Mucosa of rectum (tissue), 2 donors: Measurements from ENCODE around the gene ZP4.

ENCODE experiments used
- H3K27ac ChIP-seq, 2 donors: one replicate each; pipeline ENCODE4 v1.7.0; 2013; ENCODE audit warnings: inconsistent platforms in 2 of 2, low read depth in 2 of 2, low read length in 2 of 2
- H3K27me3 ChIP-seq, 2 donors: one replicate each; pipeline ENCODE4 v1.7.0; 2013; ENCODE audit warnings: low read length in 2 of 2; ENCODE audit not compliant: control insufficient read depth in 2 of 2, insufficient read depth in 2 of 2
- H3K36me3 ChIP-seq, 2 donors: one replicate each; pipeline ENCODE4 v1.7.0; 2013; ENCODE audit warnings: low read length in 2 of 2; ENCODE audit not compliant: control insufficient read depth in 2 of 2, insufficient read depth in 2 of 2
- H3K4me1 ChIP-seq, 2 donors: one replicate each; pipeline ENCODE4 v1.7.0; 2013; ENCODE audit warnings: low read length in 2 of 2, mild to moderate bottlenecking in 1 of 2; ENCODE audit not compliant: control insufficient read depth in 2 of 2, insufficient read depth in 2 of 2
- H3K4me3 ChIP-seq, 2 donors: one replicate each; pipeline ENCODE4 v1.7.0; 2013; ENCODE audit warnings: low read length in 2 of 2
- H3K9ac ChIP-seq, 2 donors: one replicate each; pipeline ENCODE4 v1.7.0; 2013; ENCODE audit warnings: low read length in 2 of 2, low read depth in 1 of 2, mild to moderate bottlenecking in 1 of 2
- H3K9me3 ChIP-seq, 2 donors: one replicate each; pipeline ENCODE4 v1.7.0; 2013; ENCODE audit warnings: low read length in 2 of 2; ENCODE audit not compliant: control insufficient read depth in 2 of 2
- donor health status: healthy.
- donor health status: Normal muscosa, but diverticular disease.

ZP4 gene

DNA sequence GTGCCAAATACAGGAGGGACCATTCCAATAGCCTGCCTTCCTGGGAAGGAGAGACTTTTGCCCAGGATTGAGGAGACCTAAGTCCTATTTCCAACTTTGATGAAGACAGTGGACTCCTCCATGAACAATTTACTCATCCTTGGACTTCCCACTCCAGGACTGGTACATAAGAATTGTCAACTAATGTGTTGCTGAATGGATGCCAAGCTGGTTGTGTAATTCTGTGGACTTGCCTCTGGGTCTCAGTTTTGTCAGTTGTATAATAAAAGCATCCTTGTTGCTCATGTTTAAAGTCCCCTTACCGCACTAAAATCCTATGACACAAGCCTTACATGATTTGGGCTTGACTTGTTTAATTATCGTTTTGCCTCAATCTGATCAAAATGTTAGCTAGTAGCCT, 13.2 kb upstream of the ZP4 start:
- Histone ChIP-seq H3K27me3 (no peaks in the 10 kb centered on the region), H3K27ac (no peak overlapping the region), H3K4me1 (no peaks in the 10 kb centered on the region), H3K4me3 (no peak overlapping the region), H3K9me3 (no peaks in the 10 kb centered on the region), H3K36me3 (no peaks in the 10 kb centered on the region), H3K9ac (no peak overlapping the region)

DNA sequence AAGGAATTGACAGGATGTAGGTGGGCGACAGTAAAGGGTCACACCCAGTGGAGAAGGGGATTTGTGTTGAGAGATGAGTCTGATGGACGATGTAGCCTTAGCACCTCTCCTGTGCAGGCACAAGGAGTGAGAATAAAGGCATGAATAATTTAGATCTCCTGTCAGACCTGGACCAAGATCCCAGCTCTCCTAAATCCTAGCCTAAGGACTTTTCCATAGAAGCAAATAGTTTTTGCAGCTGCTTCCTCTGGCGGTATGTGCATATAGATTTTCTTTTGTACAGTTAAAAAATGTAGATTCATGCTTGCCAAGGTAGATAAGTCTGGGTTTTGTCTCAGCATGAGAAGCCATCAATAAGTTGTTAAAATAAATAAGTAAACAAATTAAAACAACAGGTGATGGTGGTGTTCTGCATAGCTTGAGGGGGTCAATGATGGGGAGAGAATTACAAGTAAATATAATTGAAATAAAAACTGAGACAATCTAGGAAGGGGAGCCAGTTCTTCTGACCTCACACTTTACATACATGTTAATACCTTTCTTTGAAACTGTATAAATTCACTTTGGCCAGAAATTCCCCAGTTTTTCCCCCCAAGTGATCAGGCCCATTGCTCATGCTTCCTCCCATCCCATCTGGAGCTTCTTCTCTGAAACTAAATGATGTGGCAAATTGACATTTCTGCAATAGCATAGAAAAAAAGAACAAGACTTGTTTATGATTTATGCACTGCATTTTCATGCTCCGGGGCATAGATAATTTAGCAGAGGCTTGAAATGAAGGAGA, 12.4 kb upstream of the ZP4 start:
- Histone ChIP-seq H3K9me3 (no peaks in the 10 kb centered on the region), H3K4me1 (no peaks in the 10 kb centered on the region), H3K36me3 (no peaks in the 10 kb centered on the region), H3K27ac (no peak overlapping the region), H3K9ac (no peak overlapping the region), H3K27me3 (no peaks in the 10 kb centered on the region), H3K4me3 (no peak overlapping the region)

DNA sequence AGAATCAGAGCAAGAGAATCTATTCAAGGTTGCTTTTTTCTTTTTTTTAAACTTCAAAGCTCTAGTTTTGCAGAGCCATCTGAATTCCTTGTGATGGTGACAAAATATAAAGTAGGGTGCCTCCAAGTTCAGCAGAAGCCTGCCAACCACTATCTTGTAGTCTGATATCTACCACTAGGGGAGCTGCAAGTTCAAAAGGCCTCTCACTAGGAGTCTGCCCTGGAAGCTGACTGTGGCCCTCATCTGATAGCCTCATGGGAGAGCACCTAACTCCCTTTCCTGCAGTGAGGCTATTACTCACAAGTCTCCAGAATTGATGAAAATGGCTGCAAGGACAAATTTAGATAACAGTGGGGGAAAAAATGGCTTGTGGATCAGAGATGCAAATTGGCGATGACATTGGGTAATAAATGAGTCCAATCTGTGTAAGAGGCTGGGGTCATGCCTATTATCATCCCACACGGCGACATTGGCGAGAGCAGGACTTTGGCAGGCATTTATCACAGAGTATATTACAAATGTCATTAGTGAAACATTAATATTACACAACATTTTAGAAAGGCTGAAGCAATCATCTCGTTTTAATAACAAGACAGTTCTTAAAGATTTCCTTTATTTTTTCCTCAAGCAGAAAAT, 10.7 kb upstream of the ZP4 start:
- Histone ChIP-seq H3K4me1 (no peaks in the 10 kb centered on the region), H3K36me3 (no peaks in the 10 kb centered on the region), H3K4me3 (no peak overlapping the region), H3K9me3 (no peaks in the 10 kb centered on the region), H3K9ac (no peak overlapping the region), H3K27me3 (no peaks in the 10 kb centered on the region), H3K27ac (no peak overlapping the region)

DNA sequence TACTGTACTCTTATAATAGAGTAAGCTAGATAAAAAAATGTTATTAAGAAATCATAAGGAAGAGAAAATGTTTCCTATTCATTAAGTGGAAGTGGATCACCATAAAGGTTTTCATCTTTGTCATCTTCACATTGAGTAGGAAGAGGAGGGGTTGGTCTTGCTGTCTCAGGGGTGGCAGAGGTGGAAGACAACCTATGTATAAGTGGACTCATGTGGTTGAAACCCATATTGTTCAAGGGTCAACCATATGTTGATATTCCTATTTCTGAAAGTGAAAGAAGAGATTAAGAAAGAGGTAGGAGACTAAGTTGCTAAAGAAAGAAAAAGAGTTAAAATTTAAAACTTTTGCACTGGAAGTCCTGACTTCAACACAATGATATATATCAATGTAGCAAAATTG, 4.9 kb upstream of the ZP4 start:
- no peaks in the 10 kb centered on the region for H3K9me3 ChIP-seq
- no peaks in the 10 kb centered on the region for H3K4me1 ChIP-seq
- H3K9ac ChIP-seq, result no peak overlapping the region
- H3K4me3 ChIP-seq, result no peak overlapping the region
- H3K27me3 ChIP-seq, result no peaks in the 10 kb centered on the region
- no peaks in the 10 kb centered on the region for H3K36me3 ChIP-seq
- H3K27ac ChIP-seq, result no peak overlapping the region

DNA sequence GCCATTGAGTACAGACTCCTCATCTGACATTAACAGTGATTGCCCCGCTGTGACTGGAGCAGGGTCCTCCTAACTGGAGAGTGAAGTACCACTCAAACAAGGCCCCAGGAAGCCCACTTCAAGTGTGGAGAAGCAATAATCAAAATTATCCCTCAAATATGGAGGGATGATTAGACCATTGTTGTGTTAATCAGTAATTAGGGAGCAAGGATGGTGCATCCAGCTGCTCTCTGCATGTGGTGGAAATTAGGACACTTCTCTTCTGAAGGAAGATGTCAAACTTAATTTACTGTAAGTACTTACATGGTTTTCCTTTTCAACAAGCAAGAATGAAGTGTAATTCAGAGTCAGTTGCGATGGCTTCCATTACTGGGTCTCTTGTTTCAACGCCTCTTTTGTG, 3.4 kb upstream of the ZP4 start:
- no peaks in the 10 kb centered on the region for H3K27me3 ChIP-seq
- no peak overlapping the region for H3K27ac ChIP-seq
- no peaks in the 10 kb centered on the region for H3K4me1 ChIP-seq
- no peaks in the 10 kb centered on the region for H3K36me3 ChIP-seq
- H3K9me3 ChIP-seq, result no peaks in the 10 kb centered on the region
- no peak overlapping the region for H3K9ac ChIP-seq
- H3K4me3 ChIP-seq, result no peak overlapping the region

DNA sequence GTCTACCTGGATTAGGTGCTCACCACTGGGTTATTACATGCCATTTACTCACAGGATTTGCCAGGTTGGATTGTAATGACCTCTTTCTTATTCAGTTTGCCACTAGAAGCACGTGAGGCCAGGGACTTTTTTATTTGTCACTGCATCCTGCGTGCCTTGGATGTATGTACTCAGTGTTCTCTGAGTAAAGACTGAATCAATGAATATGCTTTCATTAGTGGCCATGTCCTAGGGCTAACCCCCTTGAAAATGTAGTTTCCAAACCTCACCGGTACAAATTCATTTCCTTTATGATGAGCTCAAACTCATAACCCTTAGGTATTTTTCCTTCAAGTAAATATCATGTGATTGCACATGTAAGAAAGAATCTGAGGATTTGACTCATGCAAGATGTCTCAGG, 1.3 kb upstream of the ZP4 start:
- H3K4me3 ChIP-seq, result no peak overlapping the region
- H3K9me3 ChIP-seq, result no peaks in the 10 kb centered on the region
- H3K4me1 ChIP-seq, result no peaks in the 10 kb centered on the region
- no peak overlapping the region for H3K9ac ChIP-seq
- no peaks in the 10 kb centered on the region for H3K36me3 ChIP-seq
- no peak overlapping the region for H3K27ac ChIP-seq
- H3K27me3 ChIP-seq, result no peaks in the 10 kb centered on the region

DNA sequence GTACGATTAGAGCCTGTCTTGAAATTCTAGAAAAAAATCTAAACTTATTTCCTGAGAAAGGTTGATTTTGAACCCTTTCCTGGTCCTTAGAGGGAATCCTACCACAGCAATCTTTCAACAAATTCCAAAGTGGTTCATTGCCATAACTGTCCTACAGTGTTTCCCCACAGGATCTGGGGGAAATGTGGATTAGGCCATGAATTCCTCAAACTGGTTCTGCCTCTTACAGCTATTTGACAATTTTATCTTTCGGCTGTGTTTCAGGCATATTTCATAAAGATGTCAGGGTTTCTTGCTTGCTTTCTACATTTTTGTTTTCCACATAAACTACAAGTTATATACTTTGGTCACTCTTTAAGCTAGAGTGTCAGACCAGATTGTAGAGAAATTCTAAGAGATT, 544 bp upstream of the ZP4 start:
- H3K9ac ChIP-seq, result no peak overlapping the region
- H3K27me3 ChIP-seq, result no peaks in the 10 kb centered on the region
- H3K27ac ChIP-seq, result no peak overlapping the region
- H3K9me3 ChIP-seq, result no peaks in the 10 kb centered on the region
- H3K4me1 ChIP-seq, result no peaks in the 10 kb centered on the region
- H3K36me3 ChIP-seq, result no peaks in the 10 kb centered on the region
- no peak overlapping the region for H3K4me3 ChIP-seq

DNA sequence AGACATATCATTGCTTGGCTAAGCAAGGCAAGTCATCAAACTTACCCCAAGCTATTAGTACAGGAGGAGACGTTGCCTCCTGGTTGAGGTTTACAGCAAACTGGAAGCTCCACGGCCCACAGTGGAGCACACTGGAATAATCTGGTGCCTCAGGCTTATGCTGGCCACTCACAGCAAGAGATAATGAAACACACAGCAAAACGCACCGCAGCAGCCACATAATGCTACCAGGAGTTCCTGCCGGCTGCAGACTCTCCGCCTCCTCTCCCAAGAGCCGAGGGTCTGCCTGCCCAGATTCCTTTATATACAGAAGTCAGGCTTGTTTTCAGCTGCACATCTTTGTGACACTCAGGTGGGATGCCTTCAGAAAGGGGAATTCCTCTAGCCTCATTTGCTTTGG, 306 bp downstream of the ZP4 start:
- Histone ChIP-seq H3K27ac (no peak overlapping the region), H3K9ac (no peak overlapping the region), H3K27me3 (no peaks in the 10 kb centered on the region), H3K9me3 (no peaks in the 10 kb centered on the region), H3K36me3 (no peaks in the 10 kb centered on the region), H3K4me1 (no peaks in the 10 kb centered on the region), H3K4me3 (no peak overlapping the region)

DNA sequence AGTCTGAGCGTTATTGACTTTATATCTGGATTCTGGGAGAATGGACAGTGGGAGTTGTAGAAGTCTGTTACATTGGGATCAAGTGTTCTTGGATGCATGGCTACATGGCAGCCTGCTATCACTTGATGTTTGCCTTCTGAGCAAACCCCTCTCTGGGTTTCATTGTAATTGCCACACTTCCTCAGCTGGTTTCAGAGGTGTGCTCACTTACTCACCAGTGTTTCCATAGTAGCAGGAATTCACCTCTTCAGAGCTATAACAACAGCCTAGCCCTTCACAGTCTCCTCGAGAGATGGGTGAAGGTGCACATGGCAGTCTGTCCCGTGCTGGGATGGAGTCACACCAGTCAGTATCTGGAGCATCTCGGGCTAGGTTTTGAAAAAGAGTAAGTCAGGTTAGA, 2.6 kb downstream of the ZP4 start:
- H3K4me1 ChIP-seq, result no peaks in the 10 kb centered on the region
- no peak overlapping the region for H3K4me3 ChIP-seq
- H3K27me3 ChIP-seq, result no peaks in the 10 kb centered on the region
- no peaks in the 10 kb centered on the region for H3K36me3 ChIP-seq
- no peaks in the 10 kb centered on the region for H3K9me3 ChIP-seq
- H3K9ac ChIP-seq, result no peak overlapping the region
- H3K27ac ChIP-seq, result no peak overlapping the region

DNA sequence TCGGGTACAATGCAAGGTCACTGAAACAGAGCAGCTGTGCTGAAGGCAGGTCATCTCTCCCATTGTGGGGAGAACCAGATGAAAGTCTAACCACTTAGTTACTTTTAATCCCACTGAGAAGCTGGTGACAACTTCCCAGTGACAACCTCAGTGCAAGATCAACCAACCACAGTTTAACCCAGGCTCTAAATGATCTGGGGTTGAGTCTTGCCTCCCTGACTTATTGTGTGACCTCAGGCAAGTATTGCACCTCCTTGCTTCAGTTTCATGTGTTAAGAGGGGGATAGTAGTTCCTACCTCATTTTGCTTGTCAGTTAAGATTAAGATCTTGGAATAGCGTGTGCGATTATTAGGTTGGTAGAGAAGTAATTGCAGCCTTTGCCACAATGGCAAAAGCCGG, 3.2 kb downstream of the ZP4 start:
- Histone ChIP-seq H3K36me3 (no peaks in the 10 kb centered on the region), H3K27me3 (no peaks in the 10 kb centered on the region), H3K4me3 (no peak overlapping the region), H3K9ac (no peak overlapping the region), H3K4me1 (no peaks in the 10 kb centered on the region), H3K9me3 (no peaks in the 10 kb centered on the region), H3K27ac (no peak overlapping the region)
